H9 (cell line): ENCODE measurements around the gene FAM124A. TPM values are rescaled to one million over a fixed set of nuclear protein-coding genes. Genes with fewer than 3 reads are reported as not detected.

Source experiments
- DNase-seq: peaks from one replicate; pipeline ENCODE4 v3.0.0-alpha.2; 2017
- H2AFZ ChIP-seq: one replicate; pipeline ENCODE4 v1.6.1; 2013; ENCODE audit warnings: mild to moderate bottlenecking, low read length, control low read depth, moderate library complexity
- H2AK5ac ChIP-seq: 2 replicates; pipeline ENCODE4 v1.6.1; 2013; ENCODE audit warnings: low read length, control low read depth, mixed read lengths; ENCODE audit not compliant: insufficient read length
- H2BK120ac ChIP-seq: one replicate; pipeline ENCODE4 v1.6.1; 2013; ENCODE audit warnings: low read depth, mild to moderate bottlenecking, low read length, control low read depth, inconsistent platforms; ENCODE audit not compliant: poor library complexity, severe bottlenecking
- H2BK12ac ChIP-seq: 2 replicates; pipeline ENCODE4 v1.6.1; 2013; ENCODE audit warnings: low read length, control low read depth, mixed read lengths, low read depth; ENCODE audit not compliant: insufficient read length
- H2BK15ac ChIP-seq: 2 replicates; pipeline ENCODE4 v1.6.1; 2013; ENCODE audit warnings: low read depth, low read length, control low read depth
- H2BK20ac ChIP-seq: one replicate; pipeline ENCODE4 v1.6.1; 2013; ENCODE audit warnings: low read depth, mild to moderate bottlenecking, low read length, control low read depth, inconsistent platforms; ENCODE audit not compliant: poor library complexity, severe bottlenecking
- H2BK5ac ChIP-seq: 2 replicates; pipeline ENCODE4 v1.6.1; 2013; ENCODE audit warnings: low read length, control low read depth, mixed read lengths; ENCODE audit not compliant: insufficient read length
- H3K14ac ChIP-seq: 2 replicates; pipeline ENCODE4 v1.6.1; 2013; ENCODE audit warnings: low read length, control low read depth; ENCODE audit not compliant: insufficient read depth
- H3K18ac ChIP-seq: 2 replicates; pipeline ENCODE4 v1.6.1; 2013; ENCODE audit warnings: low read depth, mild to moderate bottlenecking, mixed read lengths, low read length, control low read depth; ENCODE audit not compliant: insufficient read length
- H3K23ac ChIP-seq: 2 replicates; pipeline ENCODE4 v1.6.1; 2013; ENCODE audit warnings: low read length, control low read depth, mixed read lengths, low read depth; ENCODE audit not compliant: insufficient read length
- H3K23me2 ChIP-seq: 2 replicates; pipeline ENCODE4 v1.6.1; 2013; ENCODE audit warnings: low read depth, mild to moderate bottlenecking, mixed read lengths, low read length, control low read depth; ENCODE audit not compliant: insufficient read length, poor library complexity, severe bottlenecking
- H3K27ac ChIP-seq: 2 replicates; pipeline ENCODE4 v1.5.1; 2013; ENCODE audit warnings: low read length, control low read depth, mixed read lengths, low read depth; ENCODE audit not compliant: insufficient read length
- H3K27me3 ChIP-seq: 2 replicates; pipeline ENCODE4 v1.6.1; 2013; ENCODE audit warnings: low read length, control low read depth, inconsistent platforms; ENCODE audit not compliant: insufficient read depth
- H3K4ac ChIP-seq: 2 replicates; pipeline ENCODE4 v1.6.1; 2013; ENCODE audit warnings: low read depth, mild to moderate bottlenecking, control low read depth, inconsistent platforms, low read length, moderate library complexity
- H3K4me1 ChIP-seq: 2 replicates; pipeline ENCODE4 v1.6.1; 2013; ENCODE audit warnings: low read length, control low read depth, inconsistent platforms; ENCODE audit not compliant: insufficient read depth
- H3K4me2 ChIP-seq: 2 replicates; pipeline ENCODE4 v1.6.1; 2013; ENCODE audit warnings: low read length, control low read depth, mixed read lengths; ENCODE audit not compliant: insufficient read length, insufficient read depth
- H3K56ac ChIP-seq: 2 replicates; pipeline ENCODE4 v1.6.1; 2013; ENCODE audit warnings: low read depth, mild to moderate bottlenecking, mixed read lengths, low read length, control low read depth; ENCODE audit not compliant: insufficient read length
- H3K79me1 ChIP-seq: 2 replicates; pipeline ENCODE4 v1.6.1; 2013; ENCODE audit warnings: low read depth, mild to moderate bottlenecking, moderate library complexity, low read length, control low read depth, inconsistent platforms; ENCODE audit not compliant: insufficient read depth, poor library complexity, severe bottlenecking
- H3K79me2 ChIP-seq: 2 replicates; pipeline ENCODE4 v1.6.1; 2013; ENCODE audit warnings: low read length, control low read depth, inconsistent platforms; ENCODE audit not compliant: insufficient read depth
- H3K9ac ChIP-seq: 2 replicates; pipeline ENCODE4 v1.6.1; 2013; ENCODE audit warnings: low read length, control low read depth, mixed read lengths; ENCODE audit not compliant: insufficient read length; ENCODE audit errors: extremely low read depth
- H3K9me3 ChIP-seq: one replicate; pipeline ENCODE4 v1.6.1; 2013; ENCODE audit warnings: low read depth, low read length, inconsistent platforms; ENCODE audit not compliant: control insufficient read depth
- H3T11ph ChIP-seq: one replicate; pipeline ENCODE4 v1.6.1; 2013; ENCODE audit warnings: mild to moderate bottlenecking, low read length, control low read depth, inconsistent platforms
- H4K20me1 ChIP-seq: one replicate; pipeline ENCODE4 v1.6.1; 2013; ENCODE audit not compliant: control insufficient read depth, insufficient read length, insufficient read depth
- H4K5ac ChIP-seq: 2 replicates; pipeline ENCODE4 v1.6.1; 2013; ENCODE audit warnings: low read depth, mild to moderate bottlenecking, mixed read lengths, low read length, control low read depth; ENCODE audit not compliant: insufficient read length
- H4K8ac ChIP-seq: replicated peaks from 2 replicates; pipeline ENCODE4 v1.6.1; 2013; ENCODE audit warnings: low read length, control low read depth, mixed read lengths, low read depth; ENCODE audit not compliant: insufficient read length
- H4K91ac ChIP-seq: 2 replicates; pipeline ENCODE4 v1.6.1; 2013; ENCODE audit warnings: low read depth, mild to moderate bottlenecking, moderate library complexity, mixed read lengths, low read length, control low read depth; ENCODE audit not compliant: insufficient read length
- H3K27ac Mint-ChIP-seq, 3 experiments: 2 replicates in 2 of 3; 3 replicates in 1 of 3; pipeline ENCODE4 v1.8.0; 2020 to 2021; ENCODE audit warnings: mixed read lengths in 3 of 3, mild to moderate bottlenecking in 1 of 3, moderate library complexity in 1 of 3
- H3K27me3 Mint-ChIP-seq: 2 replicates; pipeline ENCODE4 v1.8.0; 2021; ENCODE audit warnings: low read depth, mild to moderate bottlenecking, moderate library complexity, mixed read lengths
- H3K36me3 Mint-ChIP-seq, 3 experiments: 2 replicates in 2 of 3; 3 replicates in 1 of 3; pipeline ENCODE4 v1.8.0; 2020 to 2021; ENCODE audit warnings: low read depth in 3 of 3, mixed read lengths in 3 of 3; ENCODE audit not compliant: insufficient read depth in 1 of 3
- H3K4me1 Mint-ChIP-seq, 2 experiments: 2 replicates each; pipeline ENCODE4 v1.8.0; 2020; ENCODE audit warnings: mixed read lengths in 2 of 2
- H3K4me3 Mint-ChIP-seq, 2 experiments: 2 replicates in 1 of 2; 3 replicates in 1 of 2; pipeline ENCODE4 v1.8.0; 2020 to 2021; ENCODE audit warnings: mild to moderate bottlenecking in 2 of 2, mixed read lengths in 2 of 2, moderate library complexity in 1 of 2
- H3K9me3 Mint-ChIP-seq, 2 experiments: 2 replicates in 1 of 2; 3 replicates in 1 of 2; pipeline ENCODE4 v1.8.0; 2020; ENCODE audit warnings: mild to moderate bottlenecking in 2 of 2, mixed read lengths in 2 of 2, moderate library complexity in 1 of 2
- WGBS: extraction: QIAGEN DNeasy Blood & Tissue Kit; methylation state at CpG from one replicate; pipeline ENCODE4 v1.1.7; 2013; ENCODE audit warnings: missing lambda C conversion rate, low lambda C conversion rate, mixed read lengths; ENCODE audit not compliant: insufficient read length; ENCODE audit errors: extremely low coverage; 5-methylcytosine and 5-hydroxymethylcytosine counted together
- total RNA-seq: library from RNA; stranded (reverse); gene quantifications from 2 replicates; pipeline ENCODE4 v1.2.1, GENCODE V29; 2021
- TF ChIP-seq, protein P1 (sequence below): fragments of 200-600 bp; sonication (generic); conservative IDR thresholded peaks from 3 replicates; pipeline ENCODE4 v1.8.0; 2021; ENCODE audit warnings: antibody characterized with exemption, mild to moderate bottlenecking

Gene FAM124A
- total RNA-seq, 1 experiment from 2014 or later = 41.9 TPM

DNA sequence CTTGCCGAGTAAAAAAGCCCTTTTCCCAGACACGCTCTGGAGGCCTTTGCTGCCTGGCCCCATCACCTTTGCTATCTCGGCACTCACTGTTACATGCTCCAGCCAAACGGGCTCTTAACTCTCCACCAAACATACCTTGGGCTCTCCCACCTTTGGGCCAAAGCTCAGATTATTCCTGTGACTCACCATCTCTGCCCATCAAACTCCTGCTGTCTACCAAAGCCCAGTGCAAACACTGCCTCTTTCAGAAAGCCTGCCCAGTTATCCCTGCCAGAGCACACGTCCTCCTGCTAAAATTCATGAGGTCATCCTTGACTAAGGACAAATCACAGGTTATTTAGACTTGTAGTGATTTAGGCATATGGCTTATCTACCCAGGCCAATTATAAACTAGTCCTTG, 69.1 kb downstream of the FAM124A start:
- no peak overlapping the region for H3K4me2 ChIP-seq

More for the DNA sequence above, 69.1 kb downstream of the FAM124A start:
- H3K56ac ChIP-seq = no peak overlapping the region
- no peaks in the 10 kb centered on the region for H3K27me3 ChIP-seq
- no peaks in the 10 kb centered on the region for H4K20me1 ChIP-seq
- H3K23ac ChIP-seq = no peak overlapping the region
- H3K14ac ChIP-seq = no peak overlapping the region
- no peak overlapping the region for H3K18ac ChIP-seq
- Mint-ChIP-seq H3K27me3 (no peaks in the 10 kb centered on the region; the same call in 1 of the 2 replicates), H3K27ac (no peak overlapping the region), H3K4me1 (peaks cover 30 to 38% of the 10 kb centered on the region in 2 experiments), H3K4me3 (no peak overlapping the region), H3K36me3 (no peaks in the 10 kb centered on the region), H3K9me3 (no peaks in the 10 kb centered on the region)
- H3T11ph ChIP-seq = no peak overlapping the region
- no peaks in the 10 kb centered on the region for H3K23me2 ChIP-seq
- no CpG with 5 or more reads among the region's 5 CpGs for whole genome bisulfite sequencing
- no peak overlapping the region for H4K5ac ChIP-seq
- H3K79me1 ChIP-seq = no peaks in the 10 kb centered on the region
- H2BK20ac ChIP-seq = no peak overlapping the region
- H2BK120ac ChIP-seq = no peak overlapping the region
- H4K91ac ChIP-seq = no peak overlapping the region
- DNase-seq = no peak
- H2BK5ac ChIP-seq = no peak overlapping the region
- H3K9ac ChIP-seq = no peak overlapping the region
- H2BK12ac ChIP-seq = no peak overlapping the region
- H3K27ac ChIP-seq = no peak overlapping the region
- no peak overlapping the region for H2BK15ac ChIP-seq
- H3K4ac ChIP-seq = no peak overlapping the region
- TF ChIP-seq, protein P1, sequence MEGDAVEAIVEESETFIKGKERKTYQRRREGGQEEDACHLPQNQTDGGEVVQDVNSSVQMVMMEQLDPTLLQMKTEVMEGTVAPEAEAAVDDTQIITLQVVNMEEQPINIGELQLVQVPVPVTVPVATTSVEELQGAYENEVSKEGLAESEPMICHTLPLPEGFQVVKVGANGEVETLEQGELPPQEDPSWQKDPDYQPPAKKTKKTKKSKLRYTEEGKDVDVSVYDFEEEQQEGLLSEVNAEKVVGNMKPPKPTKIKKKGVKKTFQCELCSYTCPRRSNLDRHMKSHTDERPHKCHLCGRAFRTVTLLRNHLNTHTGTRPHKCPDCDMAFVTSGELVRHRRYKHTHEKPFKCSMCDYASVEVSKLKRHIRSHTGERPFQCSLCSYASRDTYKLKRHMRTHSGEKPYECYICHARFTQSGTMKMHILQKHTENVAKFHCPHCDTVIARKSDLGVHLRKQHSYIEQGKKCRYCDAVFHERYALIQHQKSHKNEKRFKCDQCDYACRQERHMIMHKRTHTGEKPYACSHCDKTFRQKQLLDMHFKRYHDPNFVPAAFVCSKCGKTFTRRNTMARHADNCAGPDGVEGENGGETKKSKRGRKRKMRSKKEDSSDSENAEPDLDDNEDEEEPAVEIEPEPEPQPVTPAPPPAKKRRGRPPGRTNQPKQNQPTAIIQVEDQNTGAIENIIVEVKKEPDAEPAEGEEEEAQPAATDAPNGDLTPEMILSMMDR = no peak
- H2AK5ac ChIP-seq = no peak overlapping the region
- no peak overlapping the region for H2AFZ ChIP-seq
- no peak overlapping the region for H4K8ac ChIP-seq
- H3K9me3 ChIP-seq = no peaks in the 10 kb centered on the region
- no peaks in the 10 kb centered on the region; the same call in 1 of the 2 replicates for H3K4me1 ChIP-seq
- no peaks in the 10 kb centered on the region for H3K79me2 ChIP-seq
